Trophoblast cell (in vitro differentiated cells and primary cell): ENCODE data around the gene SMARCD1.
A peak's percentile ranks its signal among the peaks of the same experiment; 100 is the strongest.

Experiments
- DNase-seq, 2 donors: peaks; one replicate each; pipeline ENCODE4 v3.0.0-alpha.2; 2016
- H2AFZ ChIP-seq: 2 replicates; pipeline ENCODE4 v1.6.1; 2013; ENCODE audit warnings: low read length, moderate library complexity, mild to moderate bottlenecking; ENCODE audit not compliant: insufficient read depth, poor library complexity
- H2AK5ac ChIP-seq: 2 replicates; pipeline ENCODE4 v1.6.1; 2013; ENCODE audit warnings: mild to moderate bottlenecking, low read length
- H2BK120ac ChIP-seq: 2 replicates; pipeline ENCODE4 v1.6.1; 2013; ENCODE audit warnings: low read length, mild to moderate bottlenecking, moderate library complexity; ENCODE audit not compliant: insufficient read depth, poor library complexity
- H2BK12ac ChIP-seq: 2 replicates; pipeline ENCODE4 v1.6.1; 2013; ENCODE audit warnings: mild to moderate bottlenecking, low read length, moderate library complexity
- H2BK5ac ChIP-seq: 2 replicates; pipeline ENCODE4 v1.6.1; 2013; ENCODE audit warnings: low read length, low read depth, moderate library complexity, mild to moderate bottlenecking; ENCODE audit not compliant: poor library complexity
- H3K14ac ChIP-seq: 2 replicates; pipeline ENCODE4 v1.6.1; 2013; ENCODE audit warnings: mild to moderate bottlenecking, low read length
- H3K18ac ChIP-seq: 2 replicates; pipeline ENCODE4 v1.6.1; 2013; ENCODE audit warnings: mild to moderate bottlenecking, low read length
- H3K23ac ChIP-seq: 2 replicates; pipeline ENCODE4 v1.6.1; 2013; ENCODE audit warnings: low read length
- H3K27ac ChIP-seq: 2 replicates; pipeline ENCODE4 v1.5.1; 2013; ENCODE audit warnings: low read depth, mild to moderate bottlenecking, inconsistent platforms, low read length, moderate library complexity
- H3K27me3 ChIP-seq: 2 replicates; pipeline ENCODE4 v1.6.1; 2013; ENCODE audit warnings: inconsistent platforms, mild to moderate bottlenecking, low read length, moderate library complexity; ENCODE audit not compliant: insufficient read depth
- H3K36me3 ChIP-seq, 2 experiments: 1 replicate in 1 of 2; 2 replicates in 1 of 2; pipeline ENCODE4 v1.6.1; 2013; ENCODE audit warnings: low read length in 2 of 2, mild to moderate bottlenecking in 2 of 2, moderate library complexity in 1 of 2; ENCODE audit not compliant: insufficient read depth in 2 of 2, control insufficient read depth in 1 of 2
- H3K4ac ChIP-seq: 2 replicates; pipeline ENCODE4 v1.6.1; 2013; ENCODE audit warnings: low read depth, mild to moderate bottlenecking, low read length, moderate library complexity
- H3K4me1 ChIP-seq, 2 experiments: 1 replicate in 1 of 2; 2 replicates in 1 of 2; pipeline ENCODE4 v1.6.1; 2013; ENCODE audit warnings: low read length in 2 of 2, mild to moderate bottlenecking in 2 of 2, moderate library complexity in 1 of 2; ENCODE audit not compliant: insufficient read depth in 2 of 2, control insufficient read depth in 1 of 2
- H3K4me2 ChIP-seq: 2 replicates; pipeline ENCODE4 v1.6.1; 2013; ENCODE audit warnings: inconsistent platforms, mild to moderate bottlenecking, low read length, moderate library complexity
- H3K4me3 ChIP-seq: 2 replicates; pipeline ENCODE4 v1.5.1; 2013; ENCODE audit warnings: mild to moderate bottlenecking, low read depth, low read length, inconsistent platforms
- H3K79me1 ChIP-seq: one replicate; pipeline ENCODE4 v1.6.1; 2013; ENCODE audit warnings: low read length
- H3K79me2 ChIP-seq: 2 replicates; pipeline ENCODE4 v1.6.1; 2013; ENCODE audit warnings: low read length, mild to moderate bottlenecking; ENCODE audit not compliant: control insufficient read depth, insufficient read depth, poor library complexity
- H3K9ac ChIP-seq: 2 replicates; pipeline ENCODE4 v1.6.1; 2013; ENCODE audit warnings: mild to moderate bottlenecking, low read length
- H3K9me3 ChIP-seq: 2 replicates; pipeline ENCODE4 v1.6.1; 2013; ENCODE audit warnings: low read depth, mild to moderate bottlenecking, control low read depth, inconsistent platforms, low read length; ENCODE audit not compliant: insufficient read depth
- H4K12ac ChIP-seq: 2 replicates; pipeline ENCODE4 v1.6.1; 2013; ENCODE audit warnings: low read depth, mild to moderate bottlenecking, low read length, moderate library complexity
- H4K8ac ChIP-seq: 2 replicates; pipeline ENCODE4 v1.6.1; 2013; ENCODE audit warnings: low read depth, mild to moderate bottlenecking, low read length, moderate library complexity
- H4K91ac ChIP-seq: one replicate; pipeline ENCODE4 v1.6.1; 2013; ENCODE audit warnings: low read depth, mild to moderate bottlenecking, low read length, moderate library complexity
- WGBS: extraction: QIAGEN DNeasy Blood & Tissue Kit; methylation state at CpG from one replicate; pipeline ENCODE4 v1.1.7; 2013; ENCODE audit warnings: missing lambda C conversion rate; ENCODE audit not compliant: insufficient read length, insufficient coverage; ENCODE audit errors: extremely low coverage; 5-methylcytosine and 5-hydroxymethylcytosine counted together

SMARCD1 gene

DNA sequence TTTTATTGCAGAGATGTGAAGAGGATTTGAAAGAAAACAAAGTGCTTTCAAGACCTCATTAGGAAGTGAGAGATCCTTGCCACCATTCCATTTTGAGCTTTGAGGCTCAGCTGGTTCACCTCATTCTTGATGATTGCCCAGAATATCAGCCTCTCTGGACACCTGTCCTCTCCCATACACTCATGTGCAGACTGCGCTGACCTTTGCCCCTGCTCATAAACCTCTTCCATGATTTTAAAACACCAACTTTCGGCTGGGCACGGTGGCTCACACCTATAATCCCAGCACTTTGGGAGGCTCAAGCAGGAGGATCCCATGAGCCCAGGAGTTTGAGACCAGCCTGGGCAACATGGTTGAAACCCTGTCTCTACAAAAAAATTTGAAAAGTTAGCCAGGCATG, 35.8 kb downstream of the SMARCD1 start:
- Histone ChIP-seq H3K4me2 (no peak overlapping the region), H3K9ac (no peak overlapping the region), H3K18ac (no peak overlapping the region), H3K4me3 (no peak overlapping the region), H3K27me3 (no peaks in the 10 kb centered on the region), H3K23ac (no peak overlapping the region), H4K91ac (no peak overlapping the region), H4K8ac (no peak overlapping the region), H3K14ac (no peak overlapping the region), H2BK5ac (no peak overlapping the region), H3K79me2 (no peaks in the 10 kb centered on the region), H2BK12ac (no peak overlapping the region), H4K12ac (no peak overlapping the region), H3K36me3 (peaks cover 4 to 9% of the 10 kb centered on the region in 2 experiments), H3K4ac (no peak overlapping the region), H3K9me3 (no peaks in the 10 kb centered on the region), H3K4me1 (no peaks in the 10 kb centered on the region), H3K79me1 (no peaks in the 10 kb centered on the region), H2AK5ac (no peak overlapping the region), H2BK120ac (no peak overlapping the region), H2AFZ (no peak overlapping the region), H3K27ac (no peak overlapping the region)
- no CpG with 5 or more reads among the region's 3 CpGs for WGBS
- DNase-seq: no peak

DNA sequence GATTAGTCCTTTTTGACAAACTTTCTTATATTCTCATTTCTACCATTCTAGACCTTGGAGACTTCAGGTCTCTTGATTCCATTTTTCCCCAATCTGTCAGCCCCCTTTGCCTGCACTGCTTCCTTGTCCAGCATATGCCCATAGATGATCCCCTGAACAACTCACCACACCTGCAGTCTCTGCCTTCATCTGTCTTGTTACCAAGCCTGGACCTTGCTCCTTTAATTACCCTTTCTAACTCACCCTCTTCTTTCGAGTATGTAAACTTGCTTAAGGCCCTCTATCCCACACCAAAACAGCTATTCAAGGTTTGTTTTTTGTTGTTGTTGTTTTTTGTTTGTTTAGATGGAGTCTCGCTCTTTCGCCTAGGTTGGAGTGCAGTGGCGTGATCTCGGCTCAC, 36.5 kb downstream of the SMARCD1 start:
- Histone ChIP-seq H3K4me2 (no peak overlapping the region), H2AFZ (no peak overlapping the region), H3K36me3 (peaks cover 4 to 9% of the 10 kb centered on the region in 2 experiments), H3K79me2 (no peaks in the 10 kb centered on the region), H3K4ac (no peak overlapping the region), H3K4me1 (no peaks in the 10 kb centered on the region), H2AK5ac (no peak overlapping the region), H4K91ac (no peak overlapping the region), H3K18ac (no peak overlapping the region), H3K14ac (no peak overlapping the region), H3K4me3 (no peak overlapping the region), H2BK120ac (no peak overlapping the region), H3K27ac (no peak overlapping the region), H3K23ac (no peak overlapping the region), H3K27me3 (no peaks in the 10 kb centered on the region), H3K79me1 (no peaks in the 10 kb centered on the region), H2BK5ac (no peak overlapping the region), H3K9ac (peak overlapping the region; percentile 5), H4K8ac (no peak overlapping the region), H4K12ac (no peak overlapping the region), H3K9me3 (no peaks in the 10 kb centered on the region), H2BK12ac (no peak overlapping the region)
- no CpG with 5 or more reads among the region's 5 CpGs for WGBS
- no peak for DNase-seq

DNA sequence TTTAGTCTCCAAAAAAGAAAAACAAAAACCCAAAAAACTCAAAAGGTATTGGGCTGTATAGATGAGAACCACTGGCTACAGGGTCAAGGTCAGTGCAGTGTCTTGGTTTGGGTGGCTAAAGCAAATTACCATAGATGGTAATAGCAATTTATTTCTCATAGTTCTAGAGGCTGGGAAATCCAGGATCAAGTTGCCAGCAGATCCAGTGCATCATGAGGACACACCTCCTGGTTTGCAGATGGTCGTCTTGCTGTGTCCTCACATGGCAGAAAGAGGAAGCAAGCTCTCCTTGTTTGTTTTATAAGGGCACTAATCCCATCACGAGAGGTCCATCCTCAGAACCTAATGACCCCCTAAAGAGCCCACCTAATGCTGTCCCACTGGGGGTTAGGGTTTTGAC, 38.1 kb downstream of the SMARCD1 start:
- Histone ChIP-seq H3K4me3 (no peak overlapping the region), H3K4ac (no peak overlapping the region), H3K9me3 (no peaks in the 10 kb centered on the region), H3K4me2 (no peak overlapping the region), H3K27me3 (no peaks in the 10 kb centered on the region), H3K9ac (no peak overlapping the region), H3K27ac (no peak overlapping the region), H3K14ac (no peak overlapping the region), H2BK5ac (no peak overlapping the region), H3K4me1 (no peaks in the 10 kb centered on the region), H3K36me3 (peaks cover 4 to 16% of the 10 kb centered on the region in 2 experiments), H2BK120ac (no peak overlapping the region), H2BK12ac (no peak overlapping the region), H3K18ac (no peak overlapping the region), H4K12ac (no peak overlapping the region), H3K79me1 (no peaks in the 10 kb centered on the region), H4K91ac (no peak overlapping the region), H2AFZ (no peak overlapping the region), H3K79me2 (no peaks in the 10 kb centered on the region), H3K23ac (no peak overlapping the region), H4K8ac (no peak overlapping the region), H2AK5ac (no peak overlapping the region)
- WGBS: no CpG with 5 or more reads among the region's 2 CpGs
- no peak for DNase-seq

DNA sequence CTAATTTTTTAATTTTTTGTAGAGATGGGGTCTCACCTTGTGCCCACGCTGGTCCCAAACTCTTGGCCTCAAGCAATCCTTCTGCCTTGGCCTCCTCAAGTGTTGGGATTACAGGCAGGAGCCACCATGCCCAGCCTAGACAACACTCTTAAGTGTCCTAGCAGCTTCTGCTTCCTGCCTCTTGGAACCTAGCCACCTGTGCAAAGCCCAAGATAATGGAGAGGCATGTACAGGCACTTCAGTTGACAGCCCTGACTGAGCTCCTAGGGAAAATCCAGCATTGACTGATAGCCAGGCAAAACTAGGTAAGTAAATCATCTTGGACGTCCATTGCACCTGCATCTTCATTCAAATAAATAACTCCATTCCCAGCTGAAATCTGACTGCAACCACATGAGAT, 42.4 kb downstream of the SMARCD1 start:
- Histone ChIP-seq H4K91ac (no peak overlapping the region), H2BK5ac (no peak overlapping the region), H3K27me3 (no peaks in the 10 kb centered on the region), H3K4me2 (no peak overlapping the region), H3K9me3 (no peaks in the 10 kb centered on the region), H3K18ac (no peak overlapping the region), H3K79me2 (no peaks in the 10 kb centered on the region), H3K23ac (no peak overlapping the region), H4K8ac (no peak overlapping the region), H2BK12ac (no peak overlapping the region), H2AFZ (no peak overlapping the region), H3K27ac (no peak overlapping the region), H3K4ac (no peak overlapping the region), H3K79me1 (no peaks in the 10 kb centered on the region), H3K9ac (no peak overlapping the region), H3K14ac (no peak overlapping the region), H3K4me1 (no peaks in the 10 kb centered on the region), H4K12ac (no peak overlapping the region), H3K4me3 (no peak overlapping the region), H2BK120ac (no peak overlapping the region), H3K36me3 (peaks cover 13 to 32% of the 10 kb centered on the region in 2 experiments), H2AK5ac (no peak overlapping the region)
- WGBS: no CpG with 5 or more reads among the region's 2 CpGs
- DNase-seq: no peak
